Hepatocyte (in vitro differentiated cells): ENCODE results near the gene TPK1. TPM values are rescaled to one million over a fixed set of nuclear protein-coding genes. Genes with fewer than 3 reads are reported as not detected.

Experiments used
- DNase-seq: peaks from one replicate; pipeline ENCODE4 v3.0.0-alpha.2; 2016; ENCODE audit warnings: low spot score
- H2AFZ ChIP-seq: fragments of 200-600 bp; sonication (generic); 2 replicates; pipeline ENCODE4 v1.6.0; 2016; ENCODE audit warnings: antibody characterized with exemption, mild to moderate bottlenecking
- H3K27ac ChIP-seq: fragments of 200-600 bp; sonication (generic); 2 replicates; pipeline ENCODE4 v1.5.1; 2016; ENCODE audit warnings: mild to moderate bottlenecking
- H3K27me3 ChIP-seq: fragments of 200-600 bp; sonication (generic); 2 replicates; pipeline ENCODE4 v1.6.1; 2016
- H3K36me3 ChIP-seq: fragments of 200-600 bp; sonication (generic); replicated peaks from 2 replicates; pipeline ENCODE4 v1.5.1; 2016; ENCODE audit warnings: low read depth; ENCODE audit not compliant: insufficient read depth
- H3K4me1 ChIP-seq: fragments of 200-600 bp; sonication (generic); 2 replicates; pipeline ENCODE4 v1.5.1; 2016; ENCODE audit warnings: mild to moderate bottlenecking, moderate library complexity; ENCODE audit not compliant: insufficient read depth
- H3K4me2 ChIP-seq: fragments of 200-600 bp; sonication (generic); 2 replicates; pipeline ENCODE4 v1.6.0; 2016
- H3K4me3 ChIP-seq: fragments of 200-600 bp; sonication (generic); 2 replicates; pipeline ENCODE4 v1.5.1; 2016; ENCODE audit warnings: mild to moderate bottlenecking
- H3K79me2 ChIP-seq: fragments of 200-600 bp; sonication (generic); 2 replicates; pipeline ENCODE4 v1.6.0; 2017; ENCODE audit warnings: mild to moderate bottlenecking
- H3K9me2 ChIP-seq: fragments of 200-600 bp; sonication (generic); replicated peaks from 2 replicates; pipeline ENCODE4 v1.6.0; 2017; ENCODE audit warnings: mild to moderate bottlenecking; ENCODE audit not compliant: insufficient read depth
- H3K9me3 ChIP-seq: fragments of 200-600 bp; sonication (generic); 2 replicates; pipeline ENCODE4 v1.5.1; 2016; ENCODE audit warnings: low read depth, mild to moderate bottlenecking
- H4K20me1 ChIP-seq: fragments of 200-600 bp; sonication (generic); 2 replicates; pipeline ENCODE4 v1.6.0; 2016; ENCODE audit warnings: mild to moderate bottlenecking; ENCODE audit not compliant: insufficient read depth, poor library complexity, severe bottlenecking
- CTCF ChIP-seq: fragments of 200-600 bp; sonication (generic); IDR thresholded peaks from 2 replicates; pipeline ENCODE4 v1.5.1; 2016; ENCODE audit warnings: antibody characterized with exemption, mild to moderate bottlenecking; ENCODE audit not compliant: poor library complexity
- EZH2 ChIP-seq: fragments of 200-600 bp; sonication (generic); IDR thresholded peaks from 2 replicates; pipeline ENCODE4 v1.6.1; 2016; ENCODE audit warnings: antibody characterized with exemption, mild to moderate bottlenecking, borderline replicate concordance
- EZH2phosphoT487 ChIP-seq: fragments of 200-600 bp; sonication (generic); IDR thresholded peaks from one replicate; pipeline ENCODE4 v1.6.1; 2018; ENCODE audit warnings: antibody characterized with exemption, mild to moderate bottlenecking, low read depth, moderate library complexity; ENCODE audit not compliant: unreplicated experiment, severe bottlenecking
- WGBS: methylation state at CpG from one replicate; pipeline ENCODE4 v1.1.6; 2016; ENCODE audit warnings: low lambda C conversion rate; ENCODE audit errors: missing lambda C conversion rate; 5-methylcytosine and 5-hydroxymethylcytosine counted together
- polyA plus RNA-seq: library from polyadenylated mRNA; unstranded; fragments of >200 nt; fragmentation: Nextera tagmentation; extraction: Ambion mirVana; gene quantifications from 2 replicates; pipeline ENCODE4 v1.2.1, GENCODE V29; 2016
- total RNA-seq: library from RNA; depleted of rRNA; stranded (reverse); fragments of >200 nt; gene quantifications from 2 replicates; pipeline ENCODE4 v1.2.3, GENCODE V29; 2014

Gene TPK1
- total and polyA plus RNA-seq, 2 experiments from 2014 or later, result 8.7 to 9.7 TPM

- TF ChIP-seq CTCF (no peak), EZH2 (no peak), EZH2phosphoT487 (no peak)
- no peak overlapping the region for H2AFZ ChIP-seq
- no peaks in the 10 kb centered on the region for H3K27me3 ChIP-seq
- no peak for DNase-seq
- H3K4me3 ChIP-seq, result no peak overlapping the region
- WGBS, result 88% methylated on average over 1 of the region's 1 CpG
- H3K79me2 ChIP-seq, result no peaks in the 10 kb centered on the region
- no peaks in the 10 kb centered on the region for H3K9me3 ChIP-seq
- H3K27ac ChIP-seq, result no peak overlapping the region
- H3K9me2 ChIP-seq, result no peaks in the 10 kb centered on the region
- no peak overlapping the region for H3K4me2 ChIP-seq
- H3K36me3 ChIP-seq, result no peaks in the 10 kb centered on the region
- H4K20me1 ChIP-seq, result no peaks in the 10 kb centered on the region
- no peaks in the 10 kb centered on the region for H3K4me1 ChIP-seq
These were observed 110.8 kb downstream of the TPK1 start for GRCh38 chr7:144725070-144725469.

- no peaks in the 10 kb centered on the region for H3K79me2 ChIP-seq
- no peaks in the 10 kb centered on the region for H3K4me1 ChIP-seq
- H3K27ac ChIP-seq, result no peak overlapping the region
- TF ChIP-seq EZH2 (no peak), CTCF (no peak), EZH2phosphoT487 (no peak)
- no peak overlapping the region for H3K4me3 ChIP-seq
- no peaks in the 10 kb centered on the region for H4K20me1 ChIP-seq
- H3K36me3 ChIP-seq, result no peaks in the 10 kb centered on the region
- 86% methylated on average over 4 of the region's 4 CpGs for WGBS
- no peak for DNase-seq
- no peaks in the 10 kb centered on the region for H3K9me3 ChIP-seq
- H3K4me2 ChIP-seq, result no peak overlapping the region
- no peaks in the 10 kb centered on the region for H3K27me3 ChIP-seq
- H3K9me2 ChIP-seq, result no peaks in the 10 kb centered on the region
- no peak overlapping the region for H2AFZ ChIP-seq
These were observed 112.6 kb downstream of the TPK1 start for GRCh38 chr7:144723301-144723700.

GRCh38 chr7:144720710-144721109 is 115.1 kb downstream of the TPK1 start:
- Histone ChIP-seq H3K36me3 (no peaks in the 10 kb centered on the region), H3K4me3 (no peak overlapping the region), H3K27me3 (no peaks in the 10 kb centered on the region), H3K9me3 (no peaks in the 10 kb centered on the region), H3K9me2 (no peaks in the 10 kb centered on the region), H3K4me1 (no peaks in the 10 kb centered on the region), H2AFZ (no peak overlapping the region), H4K20me1 (no peaks in the 10 kb centered on the region), H3K4me2 (no peak overlapping the region), H3K27ac (no peak overlapping the region), H3K79me2 (no peaks in the 10 kb centered on the region)
- TF ChIP-seq CTCF, result no peak
- no peak for TF ChIP-seq EZH2phosphoT487
- TF ChIP-seq EZH2, result no peak
- 85% methylated on average over 3 of the region's 3 CpGs for WGBS
- no peak for DNase-seq

GRCh38 chr7:144720149-144720548 is 115.7 kb downstream of the TPK1 start:
- H3K4me2 ChIP-seq, result no peak overlapping the region
- no peak overlapping the region for H2AFZ ChIP-seq

More at GRCh38 chr7:144720149-144720548, 115.7 kb downstream of the TPK1 start:
- TF ChIP-seq EZH2 (no peak), EZH2phosphoT487 (no peak), CTCF (no peak)
- Histone ChIP-seq H3K4me1 (no peaks in the 10 kb centered on the region), H3K4me3 (no peak overlapping the region), H3K27me3 (no peaks in the 10 kb centered on the region), H3K36me3 (no peaks in the 10 kb centered on the region), H3K9me3 (no peaks in the 10 kb centered on the region), H3K27ac (no peak overlapping the region), H3K79me2 (no peaks in the 10 kb centered on the region), H4K20me1 (no peaks in the 10 kb centered on the region), H3K9me2 (no peaks in the 10 kb centered on the region)
- WGBS, result 44% methylated on average over 6 of the region's 6 CpGs
- DNase-seq, result peak; percentile 30
